Measurements from ENCODE around the gene AAK1. TPM values are rescaled to one million over a fixed set of nuclear protein-coding genes. Genes with fewer than 3 reads are reported as not detected.
A peak's percentile ranks its signal among the peaks of the same experiment; 100 is the strongest.
"Not testable (repeated sequence)": the region's sequence is repeated elsewhere in the genome, so short reads cannot be mapped to it uniquely, and the experiment has no call there.

Gene AAK1
- total RNA-seq, 2 experiments from 2014 or later = 119 to 121 TPM

DNA sequence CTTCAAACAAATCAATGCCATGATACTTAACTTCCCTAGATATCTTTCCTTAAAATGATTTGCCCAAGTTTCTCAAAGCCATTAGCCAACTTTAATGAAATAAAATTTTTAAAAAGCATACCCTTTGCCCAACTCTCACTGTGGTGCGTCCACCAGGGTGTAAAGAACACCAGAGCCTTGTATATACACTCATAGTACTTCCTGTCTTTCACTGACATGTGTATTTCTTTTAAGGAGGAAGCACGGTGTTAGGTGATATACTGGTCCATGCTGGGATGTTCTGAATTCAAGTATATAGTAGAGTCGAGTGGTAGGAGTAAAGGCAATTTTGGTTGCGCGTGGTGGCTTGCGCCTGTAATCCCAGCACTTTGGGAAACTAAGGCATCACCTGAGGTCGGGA is 22.7 kb downstream of the AAK1 start:
- Mint-ChIP-seq H3K9me3 (no peaks in the 10 kb centered on the region), H3K4me3 (no peak overlapping the region), H3K27ac (no peak overlapping the region), H3K36me3 (ENCODE audit: low read depth) (peaks cover 27% of the 10 kb centered on the region), H3K27me3 (no peaks in the 10 kb centered on the region), H3K4me1 (peaks cover 18% of the 10 kb centered on the region)
- ChIA-PET POLR2A (no interaction called here), CTCF (interaction anchor here (0.6 to 1.0 kb wide), 2 partner anchors 56 to 89 kb away, joined by 3 to 4 read pairs; no protein-coding TSS in a partner anchor)
- DNase-seq = no peak

DNA sequence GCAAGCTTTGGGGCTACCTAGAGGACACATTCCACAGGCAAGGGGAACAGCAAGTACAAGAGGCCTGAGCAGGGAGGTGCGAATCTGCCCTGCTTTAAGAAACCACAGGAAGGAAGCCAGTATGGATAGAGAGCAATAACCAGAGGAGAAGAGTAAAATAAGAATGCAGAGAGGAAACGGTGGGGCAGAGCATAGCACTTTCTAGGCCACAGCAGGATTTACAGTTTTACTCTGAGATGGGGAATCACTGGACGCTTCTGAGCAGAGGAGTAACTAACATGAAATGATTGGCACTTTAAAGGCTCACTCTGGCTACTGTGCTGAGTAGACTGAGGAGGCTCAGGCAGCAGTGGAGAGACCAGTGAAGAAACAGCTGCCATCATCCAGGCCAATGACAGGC is 23.8 kb downstream of the AAK1 start:
- Mint-ChIP-seq H3K9me3 (peaks cover 3% of the 10 kb centered on the region), H3K27me3 (no peaks in the 10 kb centered on the region), H3K36me3 (ENCODE audit: low read depth) (peaks cover 38% of the 10 kb centered on the region), H3K27ac (no peak overlapping the region), H3K4me1 (peaks cover 27% of the 10 kb centered on the region), H3K4me3 (no peak overlapping the region)
- no peak for DNase-seq
- ChIA-PET CTCF (interaction anchor here (1.0 kb wide), 2 partner anchors 8 to 55 kb away, joined by 3 to 4 read pairs; no protein-coding TSS in a partner anchor), POLR2A (no interaction called here)

DNA sequence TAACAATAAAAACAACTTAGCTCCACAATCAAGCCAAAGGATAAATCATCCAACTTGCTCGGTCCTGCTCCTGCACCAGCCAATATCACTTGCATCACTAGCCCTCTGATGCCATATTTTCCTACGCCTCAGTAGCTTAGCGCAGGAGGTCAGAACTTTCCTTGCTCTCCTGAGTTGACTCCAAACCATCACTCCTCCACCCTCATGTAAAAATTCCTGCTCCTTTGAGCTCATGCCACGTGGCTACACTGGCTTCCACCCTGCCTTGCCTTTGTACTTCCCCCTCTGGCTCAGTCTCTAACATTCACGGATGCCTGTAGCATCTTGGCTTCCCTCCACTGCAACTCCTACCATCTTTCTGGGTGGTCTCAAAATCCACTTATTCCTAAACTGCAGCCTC is 25.2 kb downstream of the AAK1 start:
- Mint-ChIP-seq H3K36me3 (ENCODE audit: low read depth) (peaks cover 47% of the 10 kb centered on the region), H3K4me3 (no peak overlapping the region), H3K4me1 (peaks cover 31% of the 10 kb centered on the region), H3K27me3 (no peaks in the 10 kb centered on the region), H3K27ac (no peak overlapping the region), H3K9me3 (peaks cover 13% of the 10 kb centered on the region)
- DNase-seq = no peak
- ChIA-PET POLR2A (no interaction called here), CTCF (interaction anchor here (0.6 to 1.6 kb wide), 7 partner anchors 8 to 516 kb away, joined by 3 to 6 read pairs (median 3); partner anchors contain the start of gene NFU1)

DNA sequence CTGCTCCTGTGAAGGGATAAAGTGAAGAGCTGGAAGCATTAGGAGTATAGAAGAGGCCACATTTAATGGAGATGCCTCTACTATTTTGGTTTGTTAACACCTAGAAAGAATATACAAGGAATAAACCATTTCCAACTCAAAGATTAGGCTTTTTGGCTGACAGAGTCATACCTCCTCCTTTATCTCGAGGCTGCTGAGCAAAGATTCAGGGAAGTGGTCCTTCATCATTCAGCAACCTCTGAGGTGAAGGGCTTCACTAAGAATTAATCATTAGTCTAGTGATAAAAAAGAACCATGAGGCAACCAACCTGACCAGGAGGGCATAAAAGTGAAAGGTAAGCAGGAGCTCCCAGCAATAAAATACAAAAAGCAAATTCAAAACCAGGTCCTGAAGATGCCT is 25.8 kb downstream of the AAK1 start:
- H3K9me3 Mint-ChIP-seq = peaks cover 19% of the 10 kb centered on the region
- H3K27me3 Mint-ChIP-seq = no peaks in the 10 kb centered on the region
- ChIA-PET POLR2A (no interaction called here), CTCF (interaction anchor here (0.8 to 1.6 kb wide), 5 partner anchors 16 to 516 kb away, joined by 3 to 6 read pairs (median 3); partner anchors contain the start of gene NFU1)
- H3K36me3 Mint-ChIP-seq (ENCODE audit: low read depth) = peaks cover 48% of the 10 kb centered on the region
- no peak overlapping the region for H3K4me3 Mint-ChIP-seq
- no peak overlapping the region for H3K27ac Mint-ChIP-seq
- H3K4me1 Mint-ChIP-seq = peaks cover 30% of the 10 kb centered on the region
- no peak for DNase-seq

DNA sequence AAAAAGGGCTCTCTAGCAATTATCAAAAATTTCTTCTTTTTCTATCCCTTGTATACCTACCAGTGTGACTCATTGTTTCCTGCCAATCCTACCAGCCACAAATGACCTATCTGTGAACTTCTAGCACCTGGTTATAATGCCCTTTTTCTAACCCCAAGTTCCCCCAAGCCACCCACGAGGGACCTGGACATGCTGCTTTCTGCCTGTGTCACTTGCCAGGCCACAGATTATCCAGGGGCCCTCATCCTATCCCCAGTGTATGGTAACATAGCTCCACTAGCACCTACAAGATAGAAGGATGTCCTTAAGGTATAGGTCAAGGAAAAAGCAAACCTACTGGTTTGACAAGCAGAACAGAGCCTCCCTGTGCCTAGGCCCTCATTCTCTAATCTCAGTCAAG is 26.8 kb downstream of the AAK1 start:
- Mint-ChIP-seq H3K27ac (peak overlapping the region; percentile 28), H3K4me3 (peak overlapping the region; percentile 8), H3K9me3 (peaks cover 21% of the 10 kb centered on the region), H3K36me3 (ENCODE audit: low read depth) (peaks cover 49% of the 10 kb centered on the region), H3K27me3 (no peaks in the 10 kb centered on the region), H3K4me1 (peaks cover 28% of the 10 kb centered on the region)
- CTCF ChIA-PET = no interaction called here
- DNase-seq = peak; percentile 43
- POLR2A ChIA-PET = no interaction called here

DNA sequence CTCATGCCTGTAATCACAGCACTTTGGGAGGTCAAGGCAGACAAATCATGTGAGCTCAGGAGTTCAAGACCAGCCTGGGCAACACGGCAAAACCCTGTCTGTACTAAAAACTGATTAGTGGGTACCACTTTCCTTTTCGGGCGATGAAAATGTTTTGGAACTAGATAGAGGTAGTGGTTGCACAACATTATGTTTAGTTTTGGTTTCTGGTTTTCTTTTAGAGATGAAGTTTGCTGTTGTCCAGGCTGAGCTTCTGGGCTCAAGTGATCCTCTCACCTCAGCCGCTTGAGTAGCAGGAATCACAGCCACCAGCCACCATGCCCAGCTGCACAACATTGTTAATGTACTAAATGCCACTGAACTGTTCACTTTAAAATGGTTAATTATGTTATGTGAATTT is 27.6 kb downstream of the AAK1 start:
- ChIA-PET CTCF (interaction anchor here (1.0 to 1.2 kb wide), 2 partner anchors 18 to 38 kb away, joined by 3 to 4 read pairs; no protein-coding TSS in a partner anchor), POLR2A (no interaction called here)
- DNase-seq = no peak
- Mint-ChIP-seq H3K9me3 (peaks cover 22% of the 10 kb centered on the region), H3K4me1 (peaks cover 30% of the 10 kb centered on the region), H3K27me3 (no peaks in the 10 kb centered on the region), H3K4me3 (no peak overlapping the region), H3K27ac (no peak overlapping the region), H3K36me3 (ENCODE audit: low read depth) (peaks cover 52% of the 10 kb centered on the region)

DNA sequence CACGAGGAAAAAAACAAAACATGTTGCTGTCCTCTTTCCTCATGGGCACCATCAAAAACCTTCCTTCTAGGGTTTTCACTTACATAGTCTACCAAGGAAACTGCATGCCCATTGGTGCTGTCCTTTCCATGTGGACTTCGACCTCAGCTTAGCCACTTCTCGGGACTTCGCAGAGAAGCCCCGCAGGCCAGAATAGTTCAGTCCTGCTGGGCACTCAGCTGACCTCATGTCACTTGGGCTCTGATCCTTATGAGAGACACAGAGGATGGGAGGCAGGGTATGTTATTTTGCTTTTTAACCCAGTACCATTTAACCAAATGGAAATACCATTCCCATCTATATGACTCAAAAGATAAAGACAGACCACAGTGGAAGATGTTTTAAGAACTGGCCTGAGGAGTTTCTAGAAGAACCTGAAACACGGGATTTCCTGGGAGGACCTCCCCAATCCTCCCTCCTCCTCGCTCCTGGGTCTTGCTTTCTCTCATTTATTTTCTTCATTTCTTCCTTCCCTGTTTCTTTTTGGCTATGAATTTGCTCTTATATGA is 28.4 kb downstream of the AAK1 start:
- no peak overlapping the region for H3K27ac Mint-ChIP-seq
- H3K36me3 Mint-ChIP-seq (ENCODE audit: low read depth) = peaks cover 59% of the 10 kb centered on the region
- H3K27me3 Mint-ChIP-seq = no peaks in the 10 kb centered on the region
- H3K9me3 Mint-ChIP-seq = peaks cover 24% of the 10 kb centered on the region
- no peak overlapping the region for H3K4me3 Mint-ChIP-seq
- ChIA-PET POLR2A (no interaction called here), CTCF (interaction anchor here (1.0 to 1.2 kb wide), 2 partner anchors 19 to 39 kb away, joined by 3 to 4 read pairs; no protein-coding TSS in a partner anchor)
- H3K4me1 Mint-ChIP-seq = peaks cover 33% of the 10 kb centered on the region
- DNase-seq = no peak

DNA sequence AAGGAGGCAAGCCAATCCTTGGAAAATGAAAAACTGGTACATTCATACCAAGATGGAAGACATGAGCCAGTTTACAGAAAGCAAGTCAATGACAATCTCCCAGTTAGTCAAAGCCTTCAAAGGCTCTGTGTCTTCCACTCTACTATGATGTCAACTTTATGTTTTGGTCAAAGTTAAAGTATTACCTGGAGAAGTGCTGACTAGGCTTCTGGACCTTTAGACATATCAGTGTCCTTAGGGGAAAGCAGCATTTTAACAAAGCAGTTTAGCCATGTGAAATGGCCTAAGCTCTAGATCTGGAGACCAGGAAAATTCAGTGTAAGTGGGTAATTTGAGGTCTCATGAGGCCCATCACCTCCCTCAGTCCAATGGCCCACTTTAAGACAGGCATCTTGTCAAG is 30.8 kb downstream of the AAK1 start:
- Mint-ChIP-seq H3K4me3 (no peak overlapping the region), H3K4me1 (peaks cover 38% of the 10 kb centered on the region), H3K9me3 (peaks cover 26% of the 10 kb centered on the region), H3K27me3 (no peaks in the 10 kb centered on the region), H3K36me3 (ENCODE audit: low read depth) (peaks cover 71% of the 10 kb centered on the region), H3K27ac (no peak overlapping the region)
- POLR2A ChIA-PET = no interaction called here
- CTCF ChIA-PET = interaction anchor here (1.2 to 2.3 kb wide), 5 partner anchors 9 to 48 kb away, joined by 3 to 8 read pairs (median 4); partner anchors contain the start of gene AAK1
- DNase-seq = no peak

DNA sequence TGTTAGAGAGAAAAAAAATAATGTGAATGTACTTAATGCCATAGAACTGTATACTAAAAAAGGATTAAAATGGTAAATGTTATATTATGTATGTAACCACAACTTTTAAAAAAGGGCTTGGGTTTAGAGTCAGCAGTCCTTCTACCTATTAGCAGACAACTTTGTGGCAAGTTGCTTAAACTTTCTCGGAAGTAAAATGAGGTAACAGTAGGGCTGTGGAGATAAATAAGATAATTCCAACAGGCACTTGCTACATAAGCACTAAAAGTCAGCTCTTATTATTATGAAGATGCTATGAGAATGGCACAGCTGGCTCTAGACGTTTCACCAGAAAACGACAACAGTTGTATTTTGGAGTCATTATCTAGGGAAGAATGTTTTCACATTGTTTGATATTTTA is 31.3 kb downstream of the AAK1 start:
- H3K9me3 Mint-ChIP-seq = peaks cover 26% of the 10 kb centered on the region
- H3K27ac Mint-ChIP-seq = no peak overlapping the region
- CTCF ChIA-PET = no interaction called here
- no peak overlapping the region for H3K4me3 Mint-ChIP-seq
- H3K27me3 Mint-ChIP-seq = no peaks in the 10 kb centered on the region
- no peak for DNase-seq
- H3K4me1 Mint-ChIP-seq = peaks cover 42% of the 10 kb centered on the region
- peaks cover 76% of the 10 kb centered on the region for H3K36me3 Mint-ChIP-seq (ENCODE audit: low read depth)
- POLR2A ChIA-PET = no interaction called here

DNA sequence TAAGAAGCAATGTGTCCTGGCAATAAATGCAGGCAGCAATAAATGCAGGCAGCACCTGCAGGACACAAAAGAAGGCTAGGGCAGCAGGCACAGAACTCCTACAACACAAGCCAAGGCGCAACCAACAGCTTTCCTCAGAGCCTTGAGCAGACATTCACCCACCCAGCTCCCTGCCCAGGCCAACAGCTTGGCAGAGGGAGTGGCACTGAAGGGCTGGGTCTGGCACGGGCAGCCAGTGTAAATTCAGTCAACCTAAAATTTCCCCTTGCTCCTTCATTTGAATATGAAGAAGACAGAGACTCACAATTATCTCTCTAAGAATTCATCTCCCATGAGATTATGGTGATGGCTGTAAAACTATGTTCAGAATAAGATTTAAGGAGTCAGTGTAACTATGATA is 35.4 kb downstream of the AAK1 start:
- Mint-ChIP-seq H3K9me3 (peaks cover 16% of the 10 kb centered on the region), H3K4me3 (no peak overlapping the region), H3K27ac (no peak overlapping the region), H3K36me3 (ENCODE audit: low read depth) (peaks cover 62% of the 10 kb centered on the region), H3K4me1 (peaks cover 52% of the 10 kb centered on the region), H3K27me3 (no peaks in the 10 kb centered on the region)
- ChIA-PET POLR2A (no interaction called here), CTCF (no interaction called here)
- DNase-seq = no peak

DNA sequence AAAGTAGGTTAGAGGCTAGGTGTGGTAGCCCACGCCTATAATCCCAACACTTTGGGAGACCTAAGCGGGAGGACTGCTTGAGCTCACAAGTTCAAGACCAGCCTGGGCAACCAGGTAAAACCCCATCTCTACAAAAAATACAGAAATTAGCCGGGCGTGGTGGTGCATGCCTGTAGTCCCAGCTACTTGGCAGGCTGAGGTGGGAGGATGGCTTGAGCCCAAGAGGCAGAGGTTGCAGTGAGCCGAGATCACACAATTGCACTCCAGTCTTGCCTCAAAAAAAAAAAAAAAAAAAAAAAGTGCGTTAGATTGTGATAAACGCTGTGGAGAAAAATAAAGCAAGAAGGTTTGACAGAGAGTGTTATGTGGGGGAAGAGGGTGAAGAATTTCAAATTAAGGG is 36.8 kb downstream of the AAK1 start:
- H3K4me3 Mint-ChIP-seq, DNase-seq, H3K27ac Mint-ChIP-seq, H3K27me3 Mint-ChIP-seq, POLR2A ChIA-PET: not testable (repeated sequence)
- Mint-ChIP-seq H3K9me3 (peaks cover 10% of the 10 kb centered on the region), H3K36me3 (ENCODE audit: low read depth) (peaks cover 57% of the 10 kb centered on the region), H3K4me1 (peaks cover 58% of the 10 kb centered on the region)
- CTCF ChIA-PET = interaction anchor here (0.6 to 0.7 kb wide), 2 partner anchors 24 to 36 kb away, joined by 3 read pairs; no protein-coding TSS in a partner anchor

DNA sequence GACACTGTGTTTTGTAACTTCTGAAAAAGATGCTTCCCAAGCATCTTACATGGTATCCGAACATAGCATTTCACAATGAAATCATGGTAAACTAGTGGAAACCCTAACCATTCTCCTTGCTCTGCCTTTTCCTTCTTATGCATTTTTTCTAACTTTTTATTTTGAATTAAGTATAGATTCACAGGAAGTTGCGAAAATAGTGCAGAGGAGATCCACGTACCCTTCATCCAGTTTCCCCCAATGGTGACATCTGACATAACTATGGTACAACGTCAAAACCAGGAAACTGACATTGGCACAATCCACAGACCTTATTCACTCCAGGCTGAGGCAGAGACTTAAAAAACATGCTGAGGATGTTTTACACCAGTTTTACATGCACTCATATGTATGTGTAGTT is 38.3 kb downstream of the AAK1 start:
- CTCF ChIA-PET = interaction anchor here (0.8 to 2.5 kb wide), 2 partner anchors 8 to 40 kb away, joined by 3 to 8 read pairs; no protein-coding TSS in a partner anchor

DNA sequence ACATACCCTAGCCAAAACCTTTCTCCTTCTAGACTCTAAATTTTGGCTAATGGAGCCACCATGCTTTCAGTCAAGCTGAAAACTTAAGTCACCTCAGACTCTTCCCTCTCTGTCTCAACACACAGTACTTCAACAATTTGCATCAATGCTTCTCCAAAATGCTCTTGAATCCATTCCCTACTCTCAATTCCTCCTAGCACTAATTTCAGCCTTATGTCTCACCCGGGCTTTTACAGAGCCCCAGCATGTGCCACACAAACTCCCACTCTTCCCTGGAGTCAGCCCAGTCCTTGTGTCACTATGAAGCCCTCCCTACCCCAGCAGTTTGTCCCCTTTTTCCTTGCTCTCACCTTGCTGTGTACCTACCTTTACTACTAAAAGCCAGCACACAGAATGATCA is 38.7 kb downstream of the AAK1 start:
- no peak for DNase-seq
- ChIA-PET POLR2A (no interaction called here), CTCF (interaction anchor here (0.6 to 2.5 kb wide), 3 partner anchors 9 to 61 kb away, joined by 3 to 8 read pairs (median 3); no protein-coding TSS in a partner anchor)
- Mint-ChIP-seq H3K36me3 (ENCODE audit: low read depth) (peaks cover 54% of the 10 kb centered on the region), H3K4me1 (peaks cover 73% of the 10 kb centered on the region), H3K4me3 (no peak overlapping the region), H3K9me3 (peaks cover 5% of the 10 kb centered on the region), H3K27ac (peak overlapping the region; percentile 14), H3K27me3 (no peaks in the 10 kb centered on the region)

More for the DNA sequence above, 38.3 kb downstream of the AAK1 start:
- Mint-ChIP-seq H3K27ac (peak overlapping the region; percentile 14), H3K4me1 (peaks cover 70% of the 10 kb centered on the region), H3K36me3 (ENCODE audit: low read depth) (peaks cover 54% of the 10 kb centered on the region), H3K9me3 (peaks cover 8% of the 10 kb centered on the region), H3K27me3 (no peaks in the 10 kb centered on the region), H3K4me3 (no peak overlapping the region)
- no peak for DNase-seq
- POLR2A ChIA-PET = no interaction called here

Measured in activated CD4-positive, alpha-beta T cell treated with anti-CD3 and anti-CD28 coated beads, Interleukin-2, amount 10 ng/mL, durations not matched to agents 7 days and 5 days (primary cell).